ENCODE measurements around the gene MIER1. TPM values are rescaled to one million over a fixed set of nuclear protein-coding genes. Genes with fewer than 3 reads are reported as not detected.

The MIER1 gene
- total RNA-seq, 1 donor from 2014 or later, result 31.4 TPM

DNA sequence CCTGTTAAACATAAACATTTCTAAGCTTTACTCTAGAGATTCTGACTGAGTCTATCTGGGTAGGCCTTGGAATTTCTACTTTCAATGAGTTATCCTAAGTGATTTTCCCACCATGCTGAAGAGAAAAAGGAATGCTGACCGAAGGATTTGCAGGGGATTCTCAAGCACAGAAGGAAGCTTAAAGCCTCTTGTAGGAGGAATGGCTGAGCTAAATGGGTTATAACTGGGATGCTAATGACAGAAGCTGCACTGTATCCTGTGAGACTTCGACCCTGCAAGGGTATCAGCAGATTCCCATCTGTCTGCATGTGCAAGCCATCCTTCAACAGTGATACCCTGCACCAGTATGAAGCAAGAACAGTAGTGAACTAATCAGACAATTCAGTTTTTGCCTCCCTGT is 93.8 kb downstream of the MIER1 start:
- Mint-ChIP-seq H3K27me3 (ENCODE audit: low read depth) (no peaks in the 10 kb centered on the region), H3K9me3 (no peaks in the 10 kb centered on the region), H3K36me3 (ENCODE audit: low read depth) (peaks cover 7% of the 10 kb centered on the region), H3K4me1 (no peaks in the 10 kb centered on the region), H3K27ac (ENCODE audit: unreplicated experiment) (no peak overlapping the region), H3K4me3 (no peak overlapping the region)
- DNase-seq (ENCODE audit: low read depth, low spot score), result no peak
- TF ChIP-seq, protein P1, sequence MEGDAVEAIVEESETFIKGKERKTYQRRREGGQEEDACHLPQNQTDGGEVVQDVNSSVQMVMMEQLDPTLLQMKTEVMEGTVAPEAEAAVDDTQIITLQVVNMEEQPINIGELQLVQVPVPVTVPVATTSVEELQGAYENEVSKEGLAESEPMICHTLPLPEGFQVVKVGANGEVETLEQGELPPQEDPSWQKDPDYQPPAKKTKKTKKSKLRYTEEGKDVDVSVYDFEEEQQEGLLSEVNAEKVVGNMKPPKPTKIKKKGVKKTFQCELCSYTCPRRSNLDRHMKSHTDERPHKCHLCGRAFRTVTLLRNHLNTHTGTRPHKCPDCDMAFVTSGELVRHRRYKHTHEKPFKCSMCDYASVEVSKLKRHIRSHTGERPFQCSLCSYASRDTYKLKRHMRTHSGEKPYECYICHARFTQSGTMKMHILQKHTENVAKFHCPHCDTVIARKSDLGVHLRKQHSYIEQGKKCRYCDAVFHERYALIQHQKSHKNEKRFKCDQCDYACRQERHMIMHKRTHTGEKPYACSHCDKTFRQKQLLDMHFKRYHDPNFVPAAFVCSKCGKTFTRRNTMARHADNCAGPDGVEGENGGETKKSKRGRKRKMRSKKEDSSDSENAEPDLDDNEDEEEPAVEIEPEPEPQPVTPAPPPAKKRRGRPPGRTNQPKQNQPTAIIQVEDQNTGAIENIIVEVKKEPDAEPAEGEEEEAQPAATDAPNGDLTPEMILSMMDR (conservative IDR thresholded peaks at IDR 0.05), result no peak

DNA sequence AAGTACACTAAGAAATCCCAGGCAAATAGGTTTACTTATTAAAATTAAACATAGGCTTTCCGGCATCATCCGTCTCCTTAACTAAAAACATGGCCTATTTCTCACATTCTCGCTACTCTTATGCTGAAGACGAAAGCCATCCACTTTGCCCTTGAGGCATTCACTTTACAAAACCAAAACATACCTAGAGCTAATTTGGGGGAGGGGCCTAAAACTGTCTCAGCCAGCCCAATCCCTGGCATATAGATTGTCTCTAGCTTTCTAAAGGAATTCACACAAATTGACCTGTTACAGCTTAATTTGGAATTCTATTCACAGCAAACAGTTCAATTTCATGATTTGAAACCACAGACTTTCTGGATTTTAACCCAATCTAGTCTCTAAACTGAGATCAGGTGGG is 94.3 kb downstream of the MIER1 start:
- Mint-ChIP-seq H3K9me3 (no peaks in the 10 kb centered on the region), H3K36me3 (ENCODE audit: low read depth) (peaks cover 7% of the 10 kb centered on the region), H3K27ac (ENCODE audit: unreplicated experiment) (no peak overlapping the region), H3K4me1 (no peaks in the 10 kb centered on the region), H3K4me3 (no peak overlapping the region), H3K27me3 (ENCODE audit: low read depth) (no peaks in the 10 kb centered on the region)
- DNase-seq (ENCODE audit: low read depth, low spot score), result no peak
- TF ChIP-seq, protein P1 (conservative IDR thresholded peaks at IDR 0.05), result no peak

GRCh38 chr1:67019600-67020136 is 94.9 kb downstream of the MIER1 start:
- TF ChIP-seq, protein P1 (conservative IDR thresholded peaks at IDR 0.05), result no peak
- H3K4me3 Mint-ChIP-seq, result no peak overlapping the region
- H3K9me3 Mint-ChIP-seq, result no peaks in the 10 kb centered on the region
- H3K27me3 Mint-ChIP-seq (ENCODE audit: low read depth), result no peaks in the 10 kb centered on the region
- no peak overlapping the region for H3K27ac Mint-ChIP-seq (ENCODE audit: unreplicated experiment)
- no peak for DNase-seq (ENCODE audit: low read depth, low spot score)
- H3K36me3 Mint-ChIP-seq (ENCODE audit: low read depth), result peaks cover 7% of the 10 kb centered on the region
- no peaks in the 10 kb centered on the region for H3K4me1 Mint-ChIP-seq

GRCh38 chr1:67020304-67020703 is 95.5 kb downstream of the MIER1 start:
- Mint-ChIP-seq H3K27me3 (ENCODE audit: low read depth) (no peaks in the 10 kb centered on the region), H3K27ac (ENCODE audit: unreplicated experiment) (no peak overlapping the region), H3K4me1 (no peaks in the 10 kb centered on the region), H3K4me3 (no peak overlapping the region), H3K9me3 (no peaks in the 10 kb centered on the region), H3K36me3 (ENCODE audit: low read depth) (peaks cover 10% of the 10 kb centered on the region)
- DNase-seq (ENCODE audit: low read depth, low spot score), result no peak
- TF ChIP-seq, protein P1 (conservative IDR thresholded peaks at IDR 0.05), result no peak

- H3K9me3 Mint-ChIP-seq, result no peaks in the 10 kb centered on the region
- peaks cover 12% of the 10 kb centered on the region for H3K36me3 Mint-ChIP-seq (ENCODE audit: low read depth)
- no peak overlapping the region for H3K27ac Mint-ChIP-seq (ENCODE audit: unreplicated experiment)
- TF ChIP-seq, protein P1 (conservative IDR thresholded peaks at IDR 0.05), result no peak
- no peak overlapping the region for H3K4me3 Mint-ChIP-seq
- H3K27me3 Mint-ChIP-seq (ENCODE audit: low read depth), result no peaks in the 10 kb centered on the region
- H3K4me1 Mint-ChIP-seq, result no peaks in the 10 kb centered on the region
- no peak for DNase-seq (ENCODE audit: low read depth, low spot score)
These were observed 96.0 kb downstream of the MIER1 start for GRCh38 chr1:67020765-67021164.
